HPDE6-E6E7 (cell line): Measurements from ENCODE around the gene CMPK2.
"Not testable (repeated sequence)": the region's sequence is repeated elsewhere in the genome, so short reads cannot be mapped to it uniquely, and the experiment has no call there.

Experiments
- DNase-seq: peaks from one replicate; pipeline ENCODE4 v3.0.0; 2011; ENCODE audit warnings: missing footprints; ENCODE audit errors: extremely low spot score

CMPK2 gene

DNA sequence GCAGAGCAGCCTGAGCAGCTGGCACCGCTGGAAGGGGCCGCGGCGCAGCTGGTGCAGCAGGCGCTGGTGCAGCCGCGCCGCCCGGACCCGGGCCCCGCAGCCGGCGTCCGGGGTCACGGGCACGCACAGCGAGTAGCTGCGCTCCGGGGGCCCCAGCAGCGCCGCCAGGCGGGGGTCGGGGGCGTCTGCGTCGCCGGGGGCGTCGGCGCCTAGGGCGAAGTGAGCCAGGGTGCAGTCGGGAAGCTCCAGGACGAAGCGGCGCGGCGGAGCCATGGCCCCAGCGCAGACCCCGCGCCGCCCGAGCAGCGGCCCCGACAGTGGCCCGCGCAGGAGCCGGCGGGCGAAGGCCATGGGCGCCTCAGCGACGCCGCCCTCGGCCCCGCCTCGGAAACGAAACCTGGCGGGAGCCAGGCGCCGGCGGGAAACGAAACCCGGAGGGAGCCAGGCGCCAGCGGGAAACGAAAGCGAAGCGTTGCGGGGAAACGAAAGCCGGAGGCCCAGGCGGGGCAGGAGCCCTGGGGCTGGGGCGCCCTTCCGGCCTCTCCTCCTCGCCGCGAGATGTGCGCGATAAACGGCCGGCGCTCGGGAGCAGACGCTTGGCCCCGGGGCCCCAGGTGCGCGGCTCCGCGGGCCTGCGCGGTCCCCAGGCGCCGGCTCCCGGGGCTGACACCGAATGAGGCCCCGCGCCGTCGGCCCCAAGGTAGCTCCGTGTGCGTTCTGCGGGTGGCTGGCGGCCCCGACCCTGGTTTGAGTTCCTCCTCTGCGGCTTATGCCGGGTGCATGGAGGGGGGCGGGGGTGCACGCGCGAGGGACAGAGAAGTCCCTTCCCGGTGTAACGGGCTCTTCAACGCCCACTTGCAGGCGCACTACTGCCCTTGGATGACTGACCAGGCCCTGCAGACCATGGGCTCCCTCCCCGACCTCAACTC, at the start of gene CMPK2:
Gene CMPK2, minus strand, starts transcription at position 562 of the 929 bp plus-strand sequence. Its CDS starts 211 bp downstream, at position 351.
- peak; percentile 76 for DNase-seq

GRCh38 chr2:6915399-6915798, 49.7 kb upstream of the CMPK2 start:
- no peak for DNase-seq

DNA sequence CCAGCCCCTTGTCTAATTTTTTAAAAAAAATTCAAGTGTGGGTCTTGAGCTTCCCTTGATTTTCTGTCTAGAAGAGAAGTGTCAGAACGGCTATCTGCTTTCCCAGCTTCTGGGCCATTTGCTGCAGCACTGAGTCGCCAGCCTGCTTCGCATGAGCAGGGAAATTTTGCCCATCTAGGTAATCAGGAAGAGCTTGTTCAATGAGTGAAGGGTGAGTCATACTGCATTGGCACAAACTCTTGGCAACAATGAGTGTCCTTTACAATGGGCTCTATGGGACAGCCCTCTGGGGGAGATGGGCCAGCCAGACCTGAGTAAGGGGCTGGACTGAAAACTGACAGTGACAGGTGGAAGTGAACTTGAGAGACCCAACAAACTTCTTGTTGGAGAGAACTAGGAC, 49.1 kb upstream of the CMPK2 start:
- DNase-seq, result peak; percentile 44

- no peak for DNase-seq
Measured at GRCh38 chr2:6913415-6914157, 47.9 kb upstream of the CMPK2 start.

DNA sequence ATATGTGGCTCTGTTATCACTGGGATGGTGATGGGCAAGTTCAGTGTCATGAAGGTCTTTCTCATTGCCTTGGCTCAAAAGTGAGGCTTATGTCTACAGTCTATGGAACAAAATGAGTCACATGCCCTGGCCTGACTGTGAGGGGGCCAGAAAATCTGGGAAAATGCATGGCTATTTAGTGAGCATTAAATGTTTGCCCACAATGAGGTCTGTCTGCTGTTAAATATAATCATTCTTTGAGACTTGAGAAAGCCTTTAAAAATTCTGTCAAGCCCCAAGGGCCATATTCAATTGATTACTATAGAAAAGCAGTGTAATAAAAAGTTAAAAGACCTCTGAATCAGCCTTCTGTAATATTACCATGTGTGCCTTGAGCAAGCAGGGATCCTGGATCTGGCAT, 46.0 kb upstream of the CMPK2 start:
- DNase-seq, result no peak

DNA sequence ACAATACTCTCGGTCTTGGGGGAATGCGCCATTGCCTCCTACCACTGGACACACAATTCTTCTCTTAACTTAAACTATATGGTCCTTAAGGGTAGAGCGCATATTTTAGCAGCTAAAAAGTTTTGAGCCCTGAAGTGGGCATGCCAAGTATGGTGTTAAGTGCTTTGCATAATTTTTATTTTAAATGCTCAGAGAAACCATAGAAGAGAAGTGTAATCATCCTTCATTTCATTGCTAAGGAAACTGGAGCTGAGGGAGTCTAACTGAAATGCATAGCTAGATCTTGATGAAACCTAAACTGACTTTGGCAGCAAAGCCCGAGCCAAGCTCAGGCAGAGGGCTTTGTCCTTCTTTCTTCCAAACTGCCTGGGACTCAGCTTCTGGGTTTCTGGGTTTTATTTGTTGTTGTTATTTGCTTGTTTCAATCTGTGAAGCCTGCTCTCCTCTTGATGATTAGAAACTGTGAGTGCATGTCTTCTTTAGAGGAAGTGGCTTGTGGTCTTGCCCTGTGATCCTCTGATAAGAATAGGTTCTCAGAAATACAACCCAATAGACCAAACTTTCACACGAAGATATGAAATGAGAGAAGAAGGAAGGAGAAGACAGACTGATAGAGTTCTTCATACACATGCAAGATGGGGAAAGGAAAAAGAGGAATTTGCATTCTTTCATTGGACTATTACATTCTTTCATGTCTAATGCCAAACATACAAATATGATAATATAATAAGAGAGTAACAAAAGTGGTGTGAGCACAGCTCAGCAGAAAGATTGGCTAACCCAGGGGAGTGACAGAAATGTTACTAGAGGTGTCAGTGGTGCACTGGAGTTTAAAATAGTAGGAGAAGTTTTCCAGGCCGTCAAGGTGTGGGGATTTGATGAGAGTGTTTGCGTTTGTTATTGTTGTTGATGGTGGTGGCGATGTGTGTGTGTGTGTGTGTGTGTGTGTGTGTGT, 44.0 kb upstream of the CMPK2 start:
- DNase-seq, result no peak

DNA sequence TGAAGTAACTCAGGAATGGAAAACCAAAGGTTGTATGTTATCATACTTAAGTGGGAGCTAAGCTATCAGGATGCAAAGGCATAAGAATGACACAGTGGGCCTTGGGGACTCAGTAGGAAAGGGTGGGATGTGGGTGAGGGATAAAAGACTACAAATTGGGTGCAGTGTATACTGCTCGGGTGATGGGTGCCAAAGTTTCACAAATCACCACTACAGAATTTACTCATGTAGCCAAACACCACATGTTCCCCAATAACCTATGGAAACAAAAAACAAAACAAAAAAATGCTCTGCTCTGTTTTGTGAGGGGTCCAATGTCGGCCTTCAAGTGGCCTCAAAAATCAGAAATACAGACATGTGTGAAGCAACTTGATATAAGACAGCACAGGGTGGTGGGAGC, 42.6 kb upstream of the CMPK2 start:
- DNase-seq, result no peak

GRCh38 chr2:6906165-6906741, 40.5 kb upstream of the CMPK2 start:
- no peak for DNase-seq

DNA sequence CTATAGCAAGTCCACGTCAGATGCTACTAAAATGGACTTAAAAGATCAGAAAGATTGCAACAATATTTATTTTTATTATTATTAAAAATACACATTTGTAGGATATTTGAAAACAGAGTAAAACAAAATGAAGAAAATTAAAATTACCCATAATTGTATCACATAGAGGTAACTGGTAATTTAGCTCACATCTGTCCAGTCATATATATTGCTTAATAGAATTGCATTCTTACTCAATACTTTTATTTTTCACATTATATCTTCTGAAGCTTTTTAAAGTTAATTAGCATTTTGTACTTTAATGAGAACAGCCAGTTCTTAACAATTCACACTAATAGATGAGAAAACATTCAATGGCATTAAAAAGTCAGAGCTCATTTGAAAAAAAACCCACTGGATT, 40.0 kb upstream of the CMPK2 start:
- no peak for DNase-seq

DNA sequence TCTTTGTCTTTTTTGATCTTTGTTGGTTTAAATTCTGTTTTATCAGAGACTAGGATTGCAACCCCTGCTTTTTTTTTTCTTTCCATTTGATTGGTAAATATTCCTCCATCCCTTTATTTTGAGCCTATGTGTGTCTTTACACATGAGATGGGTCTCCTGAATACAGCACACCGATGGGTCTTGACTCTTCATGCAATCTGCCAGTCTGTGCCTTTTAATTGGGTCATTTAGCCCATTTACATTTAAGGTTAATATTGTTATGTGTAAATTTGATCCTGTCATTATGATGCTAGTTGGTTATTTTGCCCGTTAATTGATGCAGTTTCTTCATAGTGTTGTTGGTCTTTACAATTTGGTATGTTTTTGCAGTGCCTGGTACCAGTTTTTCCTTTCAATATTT, 36.9 kb upstream of the CMPK2 start:
- DNase-seq, result not testable (repeated sequence)

- no peak for DNase-seq
Measured at GRCh38 chr2:6896930-6897759, 31.4 kb upstream of the CMPK2 start.

GRCh38 chr2:6893876-6894482, 28.3 kb upstream of the CMPK2 start:
- no peak for DNase-seq

DNA sequence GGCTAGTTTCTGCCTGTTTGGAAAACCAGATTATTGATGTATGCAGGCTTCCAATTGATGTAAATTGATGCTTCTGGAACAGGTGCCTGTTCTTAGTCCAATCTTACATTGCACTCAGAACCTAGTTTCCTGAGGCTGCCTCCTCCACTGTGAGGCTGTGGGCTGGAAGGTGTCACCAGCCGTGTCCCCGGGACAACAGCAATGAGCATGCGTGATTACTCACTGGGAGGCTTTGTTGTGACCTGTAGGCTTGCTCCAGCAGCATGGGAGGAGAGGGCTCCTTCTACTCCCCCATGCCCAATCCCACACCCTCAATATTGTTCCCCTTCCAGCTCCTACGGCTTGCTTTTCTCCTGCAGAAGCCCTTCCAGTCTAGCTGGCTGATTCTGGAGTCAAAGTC, 23.0 kb upstream of the CMPK2 start:
- DNase-seq, result no peak

- DNase-seq, result no peak
Measured at GRCh38 chr2:6887751-6888192, 22.1 kb upstream of the CMPK2 start.

DNA sequence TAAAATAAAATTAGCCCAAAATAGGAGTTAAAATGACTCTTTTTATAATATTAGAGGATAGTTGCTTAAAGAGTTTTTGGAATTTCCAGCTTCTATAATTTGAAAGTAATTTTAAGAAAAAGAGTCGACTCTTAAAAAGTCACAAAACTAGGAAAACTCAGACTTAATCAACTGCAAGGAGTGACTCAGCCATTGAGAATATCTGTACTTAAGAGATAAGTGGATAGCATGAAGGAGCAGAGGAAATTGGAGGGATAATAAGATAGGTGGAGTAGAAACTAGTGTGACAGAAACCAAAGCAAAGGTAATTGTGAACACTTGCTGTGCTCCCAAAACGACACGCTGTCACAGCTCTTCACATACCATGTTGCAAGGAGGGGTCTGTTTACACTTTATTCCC, 20.3 kb upstream of the CMPK2 start:
- DNase-seq, result no peak

GRCh38 chr2:6885551-6885950, 19.8 kb upstream of the CMPK2 start:
- DNase-seq, result no peak

DNA sequence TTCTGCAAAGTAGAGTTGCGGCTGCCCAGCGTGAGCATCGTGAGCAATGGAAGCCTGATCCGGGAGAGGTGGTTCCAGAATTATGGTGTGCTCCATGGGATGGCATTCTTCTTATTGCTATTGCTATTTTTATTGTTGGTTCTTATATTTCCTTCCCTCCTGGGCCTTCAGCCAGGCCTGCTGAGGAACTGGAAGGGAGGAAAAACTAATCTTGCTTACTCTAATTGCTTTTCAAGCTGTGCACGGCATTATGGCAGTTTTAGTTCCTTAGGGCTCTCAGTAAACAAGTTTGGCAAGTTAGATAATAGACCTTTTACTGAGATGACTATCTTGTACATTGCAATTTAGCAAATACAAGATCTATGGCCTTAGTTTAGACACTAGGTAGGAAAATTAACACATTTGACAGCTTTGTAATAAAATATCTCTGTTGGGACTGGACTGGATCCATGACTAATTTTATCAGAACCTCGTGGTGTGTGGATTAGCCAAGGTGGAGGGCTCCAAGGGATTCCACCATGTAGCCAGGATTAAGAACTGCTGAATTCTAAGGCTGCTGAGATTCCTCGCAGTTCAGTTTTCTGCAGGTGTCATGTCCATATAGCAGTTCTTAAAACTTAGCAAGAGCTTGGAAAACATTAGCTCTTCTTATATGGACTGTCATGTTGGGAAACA, 17.9 kb upstream of the CMPK2 start:
- DNase-seq, result no peak

DNA sequence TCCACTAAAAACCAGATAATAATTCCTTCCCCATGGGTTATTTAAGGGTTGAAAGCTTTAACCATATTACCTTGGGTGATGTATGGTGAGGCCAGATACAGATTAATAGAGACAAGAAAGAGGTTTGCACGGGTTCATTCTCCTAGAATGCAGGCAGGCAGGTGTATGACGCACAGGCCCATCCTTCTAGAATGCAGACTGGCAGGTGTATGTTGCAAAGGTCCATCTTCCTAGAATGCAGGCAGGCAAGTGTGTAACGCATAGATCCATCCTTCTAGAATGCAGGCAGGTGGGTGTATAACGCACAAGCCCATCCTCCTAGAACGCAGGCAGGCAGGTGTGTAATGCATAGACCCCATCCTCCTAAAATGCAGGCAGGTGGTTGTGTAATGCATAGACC, 15.8 kb upstream of the CMPK2 start:
- DNase-seq, result no peak

DNA sequence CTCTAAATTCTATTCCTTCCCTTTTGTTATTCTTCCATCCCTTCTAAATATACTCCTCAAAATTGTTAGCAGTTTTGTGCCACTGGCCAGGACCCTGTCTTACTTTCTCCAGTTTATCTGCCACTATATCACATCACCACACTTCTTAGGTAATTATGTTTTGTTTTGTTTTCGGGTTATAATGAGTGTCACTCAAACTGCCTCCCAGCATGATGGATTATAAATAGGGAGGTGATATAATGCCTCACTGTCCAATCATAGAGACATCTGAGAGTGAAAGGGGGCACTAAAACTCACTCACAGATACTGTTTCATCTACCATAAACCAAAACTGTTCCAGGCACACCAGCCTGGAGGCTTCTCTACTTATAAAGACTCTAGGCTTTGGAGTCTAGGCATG, 15.3 kb upstream of the CMPK2 start:
- DNase-seq, result no peak
